ENCODE measurements around the gene SOCS6.

DNA sequence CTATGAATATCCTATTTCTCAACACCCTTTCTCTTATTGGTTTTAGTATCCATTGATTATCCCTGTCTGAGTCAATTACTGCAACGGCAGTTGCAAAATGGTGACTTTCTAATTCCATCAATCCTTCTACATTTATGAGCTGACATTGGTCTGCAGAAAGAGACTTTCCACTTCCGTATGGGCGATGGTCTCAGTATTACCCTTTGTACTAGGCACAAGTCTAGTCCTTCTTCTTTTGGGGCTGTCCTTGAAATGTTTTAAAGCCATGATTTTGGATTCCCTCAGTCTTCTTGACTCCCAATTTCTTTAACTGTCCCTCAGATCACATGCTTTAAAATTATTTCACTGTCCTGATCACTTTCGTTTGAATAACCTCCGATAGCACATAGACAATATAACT, 32.7 kb upstream of the SOCS6 start:
- TF ChIP-seq, protein P1, sequence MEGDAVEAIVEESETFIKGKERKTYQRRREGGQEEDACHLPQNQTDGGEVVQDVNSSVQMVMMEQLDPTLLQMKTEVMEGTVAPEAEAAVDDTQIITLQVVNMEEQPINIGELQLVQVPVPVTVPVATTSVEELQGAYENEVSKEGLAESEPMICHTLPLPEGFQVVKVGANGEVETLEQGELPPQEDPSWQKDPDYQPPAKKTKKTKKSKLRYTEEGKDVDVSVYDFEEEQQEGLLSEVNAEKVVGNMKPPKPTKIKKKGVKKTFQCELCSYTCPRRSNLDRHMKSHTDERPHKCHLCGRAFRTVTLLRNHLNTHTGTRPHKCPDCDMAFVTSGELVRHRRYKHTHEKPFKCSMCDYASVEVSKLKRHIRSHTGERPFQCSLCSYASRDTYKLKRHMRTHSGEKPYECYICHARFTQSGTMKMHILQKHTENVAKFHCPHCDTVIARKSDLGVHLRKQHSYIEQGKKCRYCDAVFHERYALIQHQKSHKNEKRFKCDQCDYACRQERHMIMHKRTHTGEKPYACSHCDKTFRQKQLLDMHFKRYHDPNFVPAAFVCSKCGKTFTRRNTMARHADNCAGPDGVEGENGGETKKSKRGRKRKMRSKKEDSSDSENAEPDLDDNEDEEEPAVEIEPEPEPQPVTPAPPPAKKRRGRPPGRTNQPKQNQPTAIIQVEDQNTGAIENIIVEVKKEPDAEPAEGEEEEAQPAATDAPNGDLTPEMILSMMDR (IDR thresholded peaks at IDR 0.05; ENCODE audit: poor library complexity), result no peak
- no peak for TF ChIP-seq EZH2phosphoT487 (IDR thresholded peaks at IDR 0.05; ENCODE audit: low read depth, severe bottlenecking, unreplicated experiment)
